Sigmoid colon (tissue), 4 donors: ENCODE results near the gene NBAS.

Experiments
- EP300 ChIP-seq, 4 donors: sonication (generic); formaldehyde crosslinking; IDR thresholded peaks; one replicate each; pipeline ENCODE4 v1.6.1; 2017; ENCODE audit warnings: antibody characterized with exemption in 4 of 4
- POLR2A ChIP-seq, 2 donors: fragments of 450-650 bp; IDR thresholded peaks; one replicate each; pipeline ENCODE4 v1.6.1; 2016; ENCODE audit warnings: antibody characterized with exemption in 2 of 2, mild to moderate bottlenecking in 2 of 2, moderate library complexity in 2 of 2
- POLR2AphosphoS5 ChIP-seq, 4 donors: sonication (generic); formaldehyde crosslinking; IDR thresholded peaks; one replicate each; pipeline ENCODE4 v1.6.1; 2017; ENCODE audit warnings: antibody characterized with exemption in 4 of 4
- TF ChIP-seq, protein P1 (sequence below), 4 experiments: fragments of 450-650 bp in 3 of 4; fragments of 200-600 bp in 1 of 4; IDR thresholded peaks; one replicate each; pipeline ENCODE4 v1.5.1; 2016 to 2019; ENCODE audit warnings: antibody characterized with exemption in 4 of 4, mild to moderate bottlenecking in 3 of 4, moderate library complexity in 2 of 4

DNA sequence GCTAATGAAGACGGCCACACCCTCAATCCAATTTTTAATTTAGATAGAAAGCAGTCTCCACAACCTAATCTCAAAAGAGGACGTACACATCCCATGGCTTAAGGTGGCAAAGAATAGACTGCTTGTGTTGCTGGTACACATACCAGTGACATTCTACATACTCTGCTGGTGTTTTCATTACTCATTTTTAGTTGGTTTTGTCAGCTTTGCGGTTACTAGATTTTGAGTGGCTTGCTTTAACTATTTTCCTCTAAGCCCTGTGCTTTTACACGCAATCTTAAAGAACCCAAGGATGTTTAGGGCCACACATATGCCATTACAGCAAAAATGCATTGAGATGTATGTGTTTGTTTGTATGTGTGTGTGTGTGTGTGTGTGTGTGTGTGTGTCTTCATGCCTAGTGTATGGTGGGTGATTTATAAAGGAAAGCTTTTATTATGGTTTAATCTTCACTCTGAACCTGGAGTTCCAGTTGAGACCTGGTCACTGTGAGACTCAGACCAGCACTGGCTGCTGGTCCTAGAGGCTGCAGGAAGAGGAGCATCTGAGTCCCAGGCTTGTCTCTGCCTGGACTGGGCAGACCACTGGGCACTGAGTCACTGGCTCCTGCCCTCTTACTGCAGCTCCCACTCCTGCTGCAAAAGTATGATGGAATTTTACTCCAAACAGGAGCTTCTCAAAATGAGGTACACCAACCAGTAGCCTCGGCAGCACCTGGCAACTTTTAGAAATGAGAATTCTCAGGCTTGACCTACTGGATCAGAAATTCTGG lies 415.9 kb downstream of the NBAS start:
- TF ChIP-seq POLR2AphosphoS5 (IDR thresholded peaks at IDR 0.05) (no peak), EP300 (IDR thresholded peaks at IDR 0.05) (no peak), POLR2A (IDR thresholded peaks at IDR 0.05) (no peak)
- TF ChIP-seq, protein P1, sequence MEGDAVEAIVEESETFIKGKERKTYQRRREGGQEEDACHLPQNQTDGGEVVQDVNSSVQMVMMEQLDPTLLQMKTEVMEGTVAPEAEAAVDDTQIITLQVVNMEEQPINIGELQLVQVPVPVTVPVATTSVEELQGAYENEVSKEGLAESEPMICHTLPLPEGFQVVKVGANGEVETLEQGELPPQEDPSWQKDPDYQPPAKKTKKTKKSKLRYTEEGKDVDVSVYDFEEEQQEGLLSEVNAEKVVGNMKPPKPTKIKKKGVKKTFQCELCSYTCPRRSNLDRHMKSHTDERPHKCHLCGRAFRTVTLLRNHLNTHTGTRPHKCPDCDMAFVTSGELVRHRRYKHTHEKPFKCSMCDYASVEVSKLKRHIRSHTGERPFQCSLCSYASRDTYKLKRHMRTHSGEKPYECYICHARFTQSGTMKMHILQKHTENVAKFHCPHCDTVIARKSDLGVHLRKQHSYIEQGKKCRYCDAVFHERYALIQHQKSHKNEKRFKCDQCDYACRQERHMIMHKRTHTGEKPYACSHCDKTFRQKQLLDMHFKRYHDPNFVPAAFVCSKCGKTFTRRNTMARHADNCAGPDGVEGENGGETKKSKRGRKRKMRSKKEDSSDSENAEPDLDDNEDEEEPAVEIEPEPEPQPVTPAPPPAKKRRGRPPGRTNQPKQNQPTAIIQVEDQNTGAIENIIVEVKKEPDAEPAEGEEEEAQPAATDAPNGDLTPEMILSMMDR (IDR thresholded peaks at IDR 0.05), result no peak
